T-helper 2 cell treated with Interferon-gamma antibody and Interleukin-4, amounts not matched to agents 5 μg/mL and 100 μg/mL, for 36 hours (primary cell): ENCODE measurements around the gene TRPV4.

Experiments used
- DNase-seq: peaks from one replicate; pipeline ENCODE4 v3.0.0; 2021; ENCODE audit warnings: low spot score
- H3K27ac Mint-ChIP-seq: one replicate; pipeline ENCODE4 v1.8.0; 2021; ENCODE audit warnings: mild to moderate bottlenecking, mixed read lengths
- H3K27me3 Mint-ChIP-seq: one replicate; pipeline ENCODE4 v1.8.0; 2021; ENCODE audit warnings: low read depth, mixed read lengths
- H3K36me3 Mint-ChIP-seq: one replicate; pipeline ENCODE4 v1.8.0; 2021; ENCODE audit warnings: low read depth, mixed read lengths
- H3K4me1 Mint-ChIP-seq: one replicate; pipeline ENCODE4 v1.8.0; 2021; ENCODE audit warnings: low read depth, mixed read lengths
- H3K4me3 Mint-ChIP-seq: one replicate; pipeline ENCODE4 v1.8.0; 2022; ENCODE audit warnings: mild to moderate bottlenecking, moderate library complexity, mixed read lengths
- H3K9me3 Mint-ChIP-seq: one replicate; pipeline ENCODE4 v1.8.0; 2021; ENCODE audit warnings: mixed read lengths

TRPV4 gene

GRCh38 chr12:109833307-109834189 lies at the start of gene TRPV4:
Gene TRPV4, minus strand, starts transcription at chr12:109833398. Its CDS starts 18,602 bp downstream, at chr12:109814796.
- Mint-ChIP-seq H3K4me1 (no peaks in the 10 kb centered on the region), H3K9me3 (no peaks in the 10 kb centered on the region), H3K36me3 (no peaks in the 10 kb centered on the region), H3K27ac (no peak within 1 kb of the TSS), H3K27me3 (peaks cover 36% of the 10 kb centered on the region), H3K4me3 (no peak within 1 kb of the TSS)
- no peak for DNase-seq

GRCh38 chr12:109881752-109882151 lies 48.6 kb upstream of the TRPV4 start:
- Mint-ChIP-seq H3K27me3 (peaks cover 14% of the 10 kb centered on the region), H3K36me3 (no peaks in the 10 kb centered on the region), H3K4me1 (peaks cover 32% of the 10 kb centered on the region), H3K9me3 (no peaks in the 10 kb centered on the region), H3K4me3 (peak overlapping the region; percentile 74), H3K27ac (no peak overlapping the region)
- DNase-seq = no peak

GRCh38 chr12:109880938-109881337 lies 47.7 kb upstream of the TRPV4 start:
- DNase-seq = no peak
- Mint-ChIP-seq H3K4me3 (peak overlapping the region; percentile 74), H3K9me3 (no peaks in the 10 kb centered on the region), H3K36me3 (no peaks in the 10 kb centered on the region), H3K27ac (peak overlapping the region; percentile 74), H3K4me1 (peaks cover 32% of the 10 kb centered on the region), H3K27me3 (peaks cover 14% of the 10 kb centered on the region)

- H3K27me3 Mint-ChIP-seq = peaks cover 14% of the 10 kb centered on the region
- peak; percentile 93 for DNase-seq
- peaks cover 36% of the 10 kb centered on the region for H3K4me1 Mint-ChIP-seq
- H3K4me3 Mint-ChIP-seq = peak within 1 kb of the TSS; percentile 96
- H3K36me3 Mint-ChIP-seq = no peaks in the 10 kb centered on the region
- H3K9me3 Mint-ChIP-seq = no peaks in the 10 kb centered on the region
- peak within 1 kb of the TSS; percentile 93 for H3K27ac Mint-ChIP-seq
Observed at GRCh38 chr12:109880043-109880931, 47.1 kb upstream of the TRPV4 start, which contains the start of gene GLTP. Gene GLTP, minus strand, starts transcription at chr12:109880541. Its CDS starts 167 bp downstream, at chr12:109880374.

GRCh38 chr12:109879351-109880042 lies 46.3 kb upstream of the TRPV4 start:
- peak overlapping the region; percentile 96 for H3K4me3 Mint-ChIP-seq
- H3K27ac Mint-ChIP-seq = peak overlapping the region; percentile 93
- DNase-seq = no peak
- H3K27me3 Mint-ChIP-seq = peaks cover 11% of the 10 kb centered on the region
- H3K36me3 Mint-ChIP-seq = no peaks in the 10 kb centered on the region
- no peaks in the 10 kb centered on the region for H3K9me3 Mint-ChIP-seq
- peaks cover 37% of the 10 kb centered on the region for H3K4me1 Mint-ChIP-seq

- no peak for DNase-seq
- Mint-ChIP-seq H3K4me1 (peaks cover 35% of the 10 kb centered on the region), H3K27ac (no peak overlapping the region), H3K4me3 (peak overlapping the region; percentile 96), H3K27me3 (peaks cover 10% of the 10 kb centered on the region), H3K9me3 (no peaks in the 10 kb centered on the region), H3K36me3 (no peaks in the 10 kb centered on the region)
Observed at GRCh38 chr12:109878749-109879148, 45.6 kb upstream of the TRPV4 start.

GRCh38 chr12:109878247-109878625 lies 45.0 kb upstream of the TRPV4 start:
- Mint-ChIP-seq H3K9me3 (no peaks in the 10 kb centered on the region), H3K4me3 (peak overlapping the region; percentile 96), H3K27ac (no peak overlapping the region), H3K4me1 (peaks cover 30% of the 10 kb centered on the region), H3K36me3 (no peaks in the 10 kb centered on the region), H3K27me3 (peaks cover 5% of the 10 kb centered on the region)
- DNase-seq = no peak

GRCh38 chr12:109877504-109878246 lies 44.5 kb upstream of the TRPV4 start:
- no peak for DNase-seq
- Mint-ChIP-seq H3K36me3 (no peaks in the 10 kb centered on the region), H3K4me3 (peak overlapping the region; percentile 24), H3K4me1 (peaks cover 27% of the 10 kb centered on the region), H3K9me3 (no peaks in the 10 kb centered on the region), H3K27me3 (peaks cover 5% of the 10 kb centered on the region), H3K27ac (no peak overlapping the region)

- no peak for DNase-seq
- Mint-ChIP-seq H3K9me3 (no peaks in the 10 kb centered on the region), H3K4me3 (no peak overlapping the region), H3K36me3 (no peaks in the 10 kb centered on the region), H3K27me3 (no peaks in the 10 kb centered on the region), H3K4me1 (peaks cover 30% of the 10 kb centered on the region), H3K27ac (no peak overlapping the region)
Observed at GRCh38 chr12:109876406-109876805, 43.2 kb upstream of the TRPV4 start.

- no peak for DNase-seq
- Mint-ChIP-seq H3K4me1 (peaks cover 25% of the 10 kb centered on the region), H3K4me3 (no peak overlapping the region), H3K9me3 (no peaks in the 10 kb centered on the region), H3K27ac (no peak overlapping the region), H3K36me3 (no peaks in the 10 kb centered on the region), H3K27me3 (no peaks in the 10 kb centered on the region)
Observed at GRCh38 chr12:109875572-109876131, 42.5 kb upstream of the TRPV4 start.

GRCh38 chr12:109873653-109874052 lies 40.5 kb upstream of the TRPV4 start:
- Mint-ChIP-seq H3K9me3 (no peaks in the 10 kb centered on the region), H3K27me3 (no peaks in the 10 kb centered on the region), H3K36me3 (no peaks in the 10 kb centered on the region), H3K4me3 (no peak overlapping the region), H3K4me1 (peaks cover 13% of the 10 kb centered on the region), H3K27ac (no peak overlapping the region)
- no peak for DNase-seq

- Mint-ChIP-seq H3K27ac (no peak overlapping the region), H3K9me3 (no peaks in the 10 kb centered on the region), H3K27me3 (no peaks in the 10 kb centered on the region), H3K4me1 (peaks cover 13% of the 10 kb centered on the region), H3K36me3 (no peaks in the 10 kb centered on the region), H3K4me3 (no peak overlapping the region)
- DNase-seq = no peak
Observed at GRCh38 chr12:109871668-109872314, 38.6 kb upstream of the TRPV4 start.
